H9 (cell line): ENCODE data around the gene TMPRSS2. TPM values are rescaled to one million over a fixed set of nuclear protein-coding genes. Genes with fewer than 3 reads are reported as not detected.
A peak's percentile ranks its signal among the peaks of the same experiment; 100 is the strongest.

Source experiments
- DNase-seq: peaks from one replicate; pipeline ENCODE4 v3.0.0-alpha.2; 2017
- H2AFZ ChIP-seq: one replicate; pipeline ENCODE4 v1.6.1; 2013; ENCODE audit warnings: mild to moderate bottlenecking, low read length, control low read depth, moderate library complexity
- H2AK5ac ChIP-seq: 2 replicates; pipeline ENCODE4 v1.6.1; 2013; ENCODE audit warnings: low read length, control low read depth, mixed read lengths; ENCODE audit not compliant: insufficient read length
- H2BK120ac ChIP-seq: one replicate; pipeline ENCODE4 v1.6.1; 2013; ENCODE audit warnings: low read depth, mild to moderate bottlenecking, low read length, control low read depth, inconsistent platforms; ENCODE audit not compliant: poor library complexity, severe bottlenecking
- H2BK12ac ChIP-seq: 2 replicates; pipeline ENCODE4 v1.6.1; 2013; ENCODE audit warnings: low read length, control low read depth, mixed read lengths, low read depth; ENCODE audit not compliant: insufficient read length
- H2BK15ac ChIP-seq: 2 replicates; pipeline ENCODE4 v1.6.1; 2013; ENCODE audit warnings: low read depth, low read length, control low read depth
- H2BK20ac ChIP-seq: one replicate; pipeline ENCODE4 v1.6.1; 2013; ENCODE audit warnings: low read depth, mild to moderate bottlenecking, low read length, control low read depth, inconsistent platforms; ENCODE audit not compliant: poor library complexity, severe bottlenecking
- H2BK5ac ChIP-seq: 2 replicates; pipeline ENCODE4 v1.6.1; 2013; ENCODE audit warnings: low read length, control low read depth, mixed read lengths; ENCODE audit not compliant: insufficient read length
- H3K14ac ChIP-seq: 2 replicates; pipeline ENCODE4 v1.6.1; 2013; ENCODE audit warnings: low read length, control low read depth; ENCODE audit not compliant: insufficient read depth
- H3K18ac ChIP-seq: 2 replicates; pipeline ENCODE4 v1.6.1; 2013; ENCODE audit warnings: low read depth, mild to moderate bottlenecking, mixed read lengths, low read length, control low read depth; ENCODE audit not compliant: insufficient read length
- H3K23ac ChIP-seq: 2 replicates; pipeline ENCODE4 v1.6.1; 2013; ENCODE audit warnings: low read length, control low read depth, mixed read lengths, low read depth; ENCODE audit not compliant: insufficient read length
- H3K23me2 ChIP-seq: 2 replicates; pipeline ENCODE4 v1.6.1; 2013; ENCODE audit warnings: low read depth, mild to moderate bottlenecking, mixed read lengths, low read length, control low read depth; ENCODE audit not compliant: insufficient read length, poor library complexity, severe bottlenecking
- H3K27ac ChIP-seq: 2 replicates; pipeline ENCODE4 v1.5.1; 2013; ENCODE audit warnings: low read length, control low read depth, mixed read lengths, low read depth; ENCODE audit not compliant: insufficient read length
- H3K27me3 ChIP-seq: 2 replicates; pipeline ENCODE4 v1.6.1; 2013; ENCODE audit warnings: low read length, control low read depth, inconsistent platforms; ENCODE audit not compliant: insufficient read depth
- H3K4ac ChIP-seq: 2 replicates; pipeline ENCODE4 v1.6.1; 2013; ENCODE audit warnings: low read depth, mild to moderate bottlenecking, control low read depth, inconsistent platforms, low read length, moderate library complexity
- H3K4me1 ChIP-seq: 2 replicates; pipeline ENCODE4 v1.6.1; 2013; ENCODE audit warnings: low read length, control low read depth, inconsistent platforms; ENCODE audit not compliant: insufficient read depth
- H3K4me2 ChIP-seq: 2 replicates; pipeline ENCODE4 v1.6.1; 2013; ENCODE audit warnings: low read length, control low read depth, mixed read lengths; ENCODE audit not compliant: insufficient read length, insufficient read depth
- H3K56ac ChIP-seq: 2 replicates; pipeline ENCODE4 v1.6.1; 2013; ENCODE audit warnings: low read depth, mild to moderate bottlenecking, mixed read lengths, low read length, control low read depth; ENCODE audit not compliant: insufficient read length
- H3K79me1 ChIP-seq: 2 replicates; pipeline ENCODE4 v1.6.1; 2013; ENCODE audit warnings: low read depth, mild to moderate bottlenecking, moderate library complexity, low read length, control low read depth, inconsistent platforms; ENCODE audit not compliant: insufficient read depth, poor library complexity, severe bottlenecking
- H3K79me2 ChIP-seq: 2 replicates; pipeline ENCODE4 v1.6.1; 2013; ENCODE audit warnings: low read length, control low read depth, inconsistent platforms; ENCODE audit not compliant: insufficient read depth
- H3K9ac ChIP-seq: 2 replicates; pipeline ENCODE4 v1.6.1; 2013; ENCODE audit warnings: low read length, control low read depth, mixed read lengths; ENCODE audit not compliant: insufficient read length; ENCODE audit errors: extremely low read depth
- H3K9me3 ChIP-seq: one replicate; pipeline ENCODE4 v1.6.1; 2013; ENCODE audit warnings: low read depth, low read length, inconsistent platforms; ENCODE audit not compliant: control insufficient read depth
- H3T11ph ChIP-seq: one replicate; pipeline ENCODE4 v1.6.1; 2013; ENCODE audit warnings: mild to moderate bottlenecking, low read length, control low read depth, inconsistent platforms
- H4K20me1 ChIP-seq: one replicate; pipeline ENCODE4 v1.6.1; 2013; ENCODE audit not compliant: control insufficient read depth, insufficient read length, insufficient read depth
- H4K5ac ChIP-seq: 2 replicates; pipeline ENCODE4 v1.6.1; 2013; ENCODE audit warnings: low read depth, mild to moderate bottlenecking, mixed read lengths, low read length, control low read depth; ENCODE audit not compliant: insufficient read length
- H4K8ac ChIP-seq: replicated peaks from 2 replicates; pipeline ENCODE4 v1.6.1; 2013; ENCODE audit warnings: low read length, control low read depth, mixed read lengths, low read depth; ENCODE audit not compliant: insufficient read length
- H4K91ac ChIP-seq: 2 replicates; pipeline ENCODE4 v1.6.1; 2013; ENCODE audit warnings: low read depth, mild to moderate bottlenecking, moderate library complexity, mixed read lengths, low read length, control low read depth; ENCODE audit not compliant: insufficient read length
- H3K27ac Mint-ChIP-seq, 3 experiments: 2 replicates in 2 of 3; 3 replicates in 1 of 3; pipeline ENCODE4 v1.8.0; 2020 to 2021; ENCODE audit warnings: mixed read lengths in 3 of 3, mild to moderate bottlenecking in 1 of 3, moderate library complexity in 1 of 3
- H3K27me3 Mint-ChIP-seq: 2 replicates; pipeline ENCODE4 v1.8.0; 2021; ENCODE audit warnings: low read depth, mild to moderate bottlenecking, moderate library complexity, mixed read lengths
- H3K36me3 Mint-ChIP-seq, 3 experiments: 2 replicates in 2 of 3; 3 replicates in 1 of 3; pipeline ENCODE4 v1.8.0; 2020 to 2021; ENCODE audit warnings: low read depth in 3 of 3, mixed read lengths in 3 of 3; ENCODE audit not compliant: insufficient read depth in 1 of 3
- H3K4me1 Mint-ChIP-seq, 2 experiments: 2 replicates each; pipeline ENCODE4 v1.8.0; 2020; ENCODE audit warnings: mixed read lengths in 2 of 2
- H3K4me3 Mint-ChIP-seq, 2 experiments: 2 replicates in 1 of 2; 3 replicates in 1 of 2; pipeline ENCODE4 v1.8.0; 2020 to 2021; ENCODE audit warnings: mild to moderate bottlenecking in 2 of 2, mixed read lengths in 2 of 2, moderate library complexity in 1 of 2
- H3K9me3 Mint-ChIP-seq, 2 experiments: 2 replicates in 1 of 2; 3 replicates in 1 of 2; pipeline ENCODE4 v1.8.0; 2020; ENCODE audit warnings: mild to moderate bottlenecking in 2 of 2, mixed read lengths in 2 of 2, moderate library complexity in 1 of 2
- WGBS: extraction: QIAGEN DNeasy Blood & Tissue Kit; methylation state at CpG from one replicate; pipeline ENCODE4 v1.1.7; 2013; ENCODE audit warnings: missing lambda C conversion rate, low lambda C conversion rate, mixed read lengths; ENCODE audit not compliant: insufficient read length; ENCODE audit errors: extremely low coverage; 5-methylcytosine and 5-hydroxymethylcytosine counted together
- total RNA-seq: library from RNA; stranded (reverse); gene quantifications from 2 replicates; pipeline ENCODE4 v1.2.1, GENCODE V29; 2021
- TF ChIP-seq, protein P1 (sequence below): fragments of 200-600 bp; sonication (generic); conservative IDR thresholded peaks from 3 replicates; pipeline ENCODE4 v1.8.0; 2021; ENCODE audit warnings: antibody characterized with exemption, mild to moderate bottlenecking

Gene TMPRSS2
- total RNA-seq, 1 experiment from 2014 or later, result 12.1 TPM

DNA sequence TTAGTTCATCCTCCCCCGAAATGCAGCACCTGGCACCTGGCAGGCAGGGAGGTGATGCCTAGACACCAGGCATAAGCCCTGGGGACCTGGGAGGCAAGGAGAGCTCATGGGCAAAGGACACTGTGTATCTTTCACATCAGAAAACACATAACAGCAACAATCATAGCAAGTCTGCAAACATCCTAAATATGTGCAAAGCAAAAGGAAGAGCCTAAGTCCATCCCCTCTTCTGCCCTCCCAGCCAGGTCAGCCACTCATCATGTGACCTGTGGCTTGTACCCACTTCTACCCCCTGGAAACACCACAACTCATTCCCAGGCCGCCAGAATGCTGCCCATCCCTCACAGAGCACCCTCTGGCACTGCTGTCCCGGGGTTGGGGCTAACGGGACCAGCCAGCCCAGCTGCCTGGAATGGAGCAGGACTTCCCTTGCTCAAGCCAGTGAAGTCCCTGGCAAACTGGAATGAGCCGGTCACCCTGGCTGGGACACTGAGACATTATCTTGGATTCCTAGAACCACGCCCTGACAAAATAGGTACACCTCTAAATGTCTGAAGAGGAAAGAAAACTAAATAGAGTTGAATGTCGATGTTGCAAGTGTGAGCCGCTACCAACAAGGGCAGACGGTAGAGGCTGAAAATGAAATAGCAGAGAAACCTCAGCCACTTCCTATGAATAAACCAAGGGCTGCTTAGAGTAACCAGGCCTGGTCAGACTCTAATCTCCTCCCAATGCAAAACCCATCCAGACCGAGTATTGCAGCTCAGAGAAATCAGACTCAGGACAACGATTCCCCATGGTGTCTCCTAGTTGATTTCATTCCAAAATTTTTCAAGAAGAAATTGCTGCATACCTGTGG, 29.4 kb downstream of the TMPRSS2 start:
- no CpG with 5 or more reads among the region's 11 CpGs for WGBS
- H3K4me2 ChIP-seq, result peak overlapping the region; percentile 21

More for the DNA sequence above, 29.4 kb downstream of the TMPRSS2 start:
- Mint-ChIP-seq H3K27ac (peak overlapping the region; percentile 94 to 96 (median 95)), H3K27me3 (no peaks in the 10 kb centered on the region), H3K9me3 (no peaks in the 10 kb centered on the region), H3K4me1 (peaks cover 43 to 52% of the 10 kb centered on the region in 2 experiments), H3K36me3 (peaks cover 2 to 25% (median 3%) of the 10 kb centered on the region in 3 experiments; a peak in 5 of 7 replicates), H3K4me3 (no peak overlapping the region)
- no peak for DNase-seq
- no peaks in the 10 kb centered on the region for H4K20me1 ChIP-seq
- no peak overlapping the region for H2BK120ac ChIP-seq
- TF ChIP-seq, protein P1, sequence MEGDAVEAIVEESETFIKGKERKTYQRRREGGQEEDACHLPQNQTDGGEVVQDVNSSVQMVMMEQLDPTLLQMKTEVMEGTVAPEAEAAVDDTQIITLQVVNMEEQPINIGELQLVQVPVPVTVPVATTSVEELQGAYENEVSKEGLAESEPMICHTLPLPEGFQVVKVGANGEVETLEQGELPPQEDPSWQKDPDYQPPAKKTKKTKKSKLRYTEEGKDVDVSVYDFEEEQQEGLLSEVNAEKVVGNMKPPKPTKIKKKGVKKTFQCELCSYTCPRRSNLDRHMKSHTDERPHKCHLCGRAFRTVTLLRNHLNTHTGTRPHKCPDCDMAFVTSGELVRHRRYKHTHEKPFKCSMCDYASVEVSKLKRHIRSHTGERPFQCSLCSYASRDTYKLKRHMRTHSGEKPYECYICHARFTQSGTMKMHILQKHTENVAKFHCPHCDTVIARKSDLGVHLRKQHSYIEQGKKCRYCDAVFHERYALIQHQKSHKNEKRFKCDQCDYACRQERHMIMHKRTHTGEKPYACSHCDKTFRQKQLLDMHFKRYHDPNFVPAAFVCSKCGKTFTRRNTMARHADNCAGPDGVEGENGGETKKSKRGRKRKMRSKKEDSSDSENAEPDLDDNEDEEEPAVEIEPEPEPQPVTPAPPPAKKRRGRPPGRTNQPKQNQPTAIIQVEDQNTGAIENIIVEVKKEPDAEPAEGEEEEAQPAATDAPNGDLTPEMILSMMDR, result no peak
- no peaks in the 10 kb centered on the region for H3K79me2 ChIP-seq
- H3K18ac ChIP-seq, result no peak overlapping the region
- no peak overlapping the region for H4K8ac ChIP-seq
- peak overlapping the region; percentile 12 for H3K27ac ChIP-seq
- no peak overlapping the region for H2AK5ac ChIP-seq
- no peaks in the 10 kb centered on the region for H3K9me3 ChIP-seq
- H3K4me1 ChIP-seq, result peaks cover 8% of the 10 kb centered on the region; the same call in 1 of the 2 replicates
- H2AFZ ChIP-seq, result no peak overlapping the region
- H3K23me2 ChIP-seq, result no peaks in the 10 kb centered on the region
- no peak overlapping the region for H4K5ac ChIP-seq
- no peak overlapping the region for H3K4ac ChIP-seq
- H3K14ac ChIP-seq, result no peak overlapping the region
- no peak overlapping the region for H2BK5ac ChIP-seq
- no peaks in the 10 kb centered on the region for H3K27me3 ChIP-seq
- no peak overlapping the region for H3K56ac ChIP-seq
- no peak overlapping the region for H3K9ac ChIP-seq
- H2BK15ac ChIP-seq, result no peak overlapping the region
- no peak overlapping the region for H3T11ph ChIP-seq
- H3K23ac ChIP-seq, result no peak overlapping the region
- no peak overlapping the region for H4K91ac ChIP-seq
- H2BK20ac ChIP-seq, result no peak overlapping the region
- H2BK12ac ChIP-seq, result no peak overlapping the region
- no peaks in the 10 kb centered on the region for H3K79me1 ChIP-seq
